Measurements from ENCODE around the gene PHACTR4.

PHACTR4 gene

GRCh38 chr1:28417441-28417922 lies 47.9 kb downstream of the PHACTR4 start (continued):
- TF ChIP-seq ZNF701 (tag by site-specific recombination; IDR thresholded peaks at IDR 0.05), result no peak
- TF ChIP-seq KLF9 (tag by site-specific recombination; IDR thresholded peaks at IDR 0.05; ENCODE audit: low read depth), result no peak
- TF ChIP-seq SETDB1 (IDR thresholded peaks at IDR 0.05; ENCODE audit: insufficient read length, low read length), result no peak
- TF ChIP-seq ZIC2 (tag by site-specific recombination; IDR thresholded peaks at IDR 0.05), result 0 out of 2 replicates have a peak, but pooled peaks have one; percentile 15
- no peak for TF ChIP-seq ZBTB11 (tag by site-specific recombination; conservative IDR thresholded peaks at IDR 0.05; ENCODE audit: low read depth)
- TF ChIP-seq SP7 (tag by site-specific recombination; IDR thresholded peaks at IDR 0.05), result 0 out of 2 replicates have a peak, but pooled peaks have one; percentile 46
- no peak for TF ChIP-seq IKZF3 (tag by site-specific recombination; IDR thresholded peaks at IDR 0.05)
- TF ChIP-seq SP3 (tag by site-specific recombination; IDR thresholded peaks at IDR 0.05), result no peak
- no peak for TF ChIP-seq RBAK (tag by site-specific recombination; IDR thresholded peaks at IDR 0.05)
- no peak for TF ChIP-seq ZBTB21 (tag by site-specific recombination; IDR thresholded peaks at IDR 0.05)
- TF ChIP-seq ZNF560 (tag by site-specific recombination; IDR thresholded peaks at IDR 0.05; ENCODE audit: borderline replicate concordance), result no peak
- TF ChIP-seq ZNF521 (tag by site-specific recombination; IDR thresholded peaks at IDR 0.05), result no peak
- TF ChIP-seq ZNF157 (tag by site-specific recombination; IDR thresholded peaks at IDR 0.05), result no peak
- TF ChIP-seq ATF2 (tag by site-specific recombination; IDR thresholded peaks at IDR 0.05; ENCODE audit: low read depth), result 0 out of 2 replicates have a peak, but pooled peaks have one; percentile 46
- TF ChIP-seq ZNF621 (tag by site-specific recombination; IDR thresholded peaks at IDR 0.05), result no peak
- no peak for TF ChIP-seq ZNF404 (tag by site-specific recombination; IDR thresholded peaks at IDR 0.05)
- TF ChIP-seq ZNF133 (tag by site-specific recombination; IDR thresholded peaks at IDR 0.05), result no peak
- 0 out of 2 replicates have a peak, but pooled peaks have one; percentile 28 for TF ChIP-seq ZNF692 (tag by site-specific recombination; IDR thresholded peaks at IDR 0.05)
- TF ChIP-seq ZSCAN4 (tag by site-specific recombination; IDR thresholded peaks at IDR 0.05), result no peak
- 0 out of 2 replicates have a peak, but pooled peaks have one; percentile 36 for TF ChIP-seq HIC1 (tag by site-specific recombination; IDR thresholded peaks at IDR 0.05)

Data from HEK293 (cell line).